ENCODE results near the gene BTC.
A peak's percentile ranks its signal among the peaks of the same experiment; 100 is the strongest.
"Not testable (repeated sequence)": the region's sequence is repeated elsewhere in the genome, so short reads cannot be mapped to it uniquely, and the experiment has no call there.

BTC gene

DNA sequence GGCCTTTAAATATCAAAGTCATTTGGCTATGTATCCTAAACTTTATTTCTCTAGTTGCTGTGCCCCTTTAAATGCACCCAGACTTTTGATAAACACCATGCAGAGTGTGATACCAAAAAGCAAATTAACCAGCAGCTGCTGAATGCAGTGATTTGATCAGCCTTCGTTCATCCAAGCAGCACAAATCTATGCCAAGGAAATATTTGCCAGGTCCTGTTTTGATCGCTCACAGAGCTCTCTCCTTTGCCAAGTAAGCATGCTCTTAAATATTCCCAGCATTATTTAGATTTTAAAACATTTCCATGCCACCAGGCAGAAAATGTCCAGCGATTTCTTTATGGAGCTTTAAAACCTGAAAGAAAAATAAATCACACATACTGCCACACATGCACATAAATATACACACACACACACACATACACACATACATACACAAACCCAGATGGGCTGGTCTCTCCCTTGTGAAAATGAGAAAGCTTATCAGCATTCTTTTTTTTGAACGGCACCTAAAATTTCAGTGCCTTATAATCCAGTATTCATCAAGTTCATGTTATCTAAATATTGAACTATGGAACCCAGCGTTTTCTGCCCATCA lies 35.7 kb downstream of the BTC start:
- no peak for DNase-seq (ENCODE audit: insufficient read length, low spot score)
- no peak for FAIRE-seq

DNA sequence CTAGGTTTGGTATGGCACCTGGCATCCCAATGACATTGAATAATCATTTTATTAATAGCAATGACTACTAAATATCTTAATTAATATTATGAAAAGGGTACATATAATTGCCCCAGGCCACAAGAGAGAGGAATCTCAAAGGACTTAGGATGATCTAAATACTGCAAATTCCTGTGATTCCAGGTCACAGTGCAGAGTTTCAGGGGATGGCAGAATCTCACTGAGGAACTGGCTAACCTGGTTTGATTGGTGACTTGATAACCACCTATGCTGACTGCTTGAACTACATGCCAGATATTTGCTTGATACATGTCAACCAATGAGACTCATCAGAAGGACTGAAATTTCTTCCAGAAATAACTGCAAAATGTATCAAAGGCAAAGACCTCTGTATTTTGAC lies 37.2 kb downstream of the BTC start:
- FAIRE-seq (no peak), DNase-seq (ENCODE audit: insufficient read length, low spot score) (no peak)

DNA sequence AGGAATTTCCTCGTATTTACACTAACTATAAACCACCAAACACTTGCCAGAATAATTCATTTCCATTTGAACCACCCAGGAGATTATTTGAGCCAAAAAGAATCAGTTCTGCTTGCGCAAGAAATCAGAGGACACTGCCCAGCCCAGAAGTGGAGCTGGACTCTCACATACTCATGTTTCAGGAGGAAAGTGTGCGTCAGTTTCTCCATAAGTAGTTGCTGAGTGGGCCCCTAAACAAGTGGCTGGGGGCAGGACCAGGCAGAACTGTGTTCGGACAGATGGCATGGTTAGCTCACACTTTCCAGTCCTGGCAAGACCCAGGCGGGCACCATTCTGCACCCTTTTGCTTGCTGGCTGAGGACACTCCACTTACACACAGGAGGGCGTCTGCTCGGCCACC lies 38.8 kb downstream of the BTC start:
- FAIRE-seq (no peak), DNase-seq (ENCODE audit: insufficient read length, low spot score) (no peak)

DNA sequence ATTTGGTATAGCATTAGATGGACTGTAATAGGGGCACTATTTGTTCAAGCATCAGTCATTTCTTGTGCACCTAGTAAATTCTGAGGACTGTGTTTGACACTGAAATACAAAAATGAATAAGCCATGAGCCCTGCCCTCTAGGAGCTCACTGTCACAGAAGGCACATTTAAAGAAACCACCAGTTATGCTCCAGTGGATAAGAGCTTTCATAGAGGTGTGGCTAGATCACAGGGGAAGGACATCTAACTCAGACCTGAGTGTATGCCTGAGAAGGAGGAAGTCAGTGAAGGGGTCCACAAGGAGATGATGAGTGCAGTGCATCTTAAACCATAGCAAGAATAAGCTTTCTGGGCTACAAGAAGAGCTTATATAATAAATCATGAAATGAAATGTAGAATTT lies 40.1 kb downstream of the BTC start:
- peak; percentile 7 for DNase-seq (ENCODE audit: insufficient read length, low spot score)
- FAIRE-seq: no peak

DNA sequence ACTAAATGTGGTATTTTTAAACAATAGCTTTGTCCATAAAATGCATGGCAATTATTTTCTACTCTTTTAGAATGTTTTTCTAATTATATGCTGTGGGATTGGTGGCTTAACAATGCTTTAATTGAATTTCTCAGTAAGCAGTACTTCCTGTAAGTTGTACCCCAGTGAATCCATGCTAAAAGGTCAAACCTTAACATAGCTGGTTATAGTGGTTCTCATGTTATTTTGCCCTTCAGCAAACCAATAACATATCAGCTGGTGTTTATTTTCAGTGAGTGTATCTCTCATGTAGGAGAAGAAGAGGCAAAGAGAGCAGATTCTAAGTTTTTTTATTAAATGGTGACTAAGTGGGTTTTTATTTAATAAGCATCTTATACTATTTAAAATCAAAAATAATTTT lies 41.5 kb downstream of the BTC start:
- no peak for DNase-seq (ENCODE audit: insufficient read length, low spot score)
- FAIRE-seq: no peak

DNA sequence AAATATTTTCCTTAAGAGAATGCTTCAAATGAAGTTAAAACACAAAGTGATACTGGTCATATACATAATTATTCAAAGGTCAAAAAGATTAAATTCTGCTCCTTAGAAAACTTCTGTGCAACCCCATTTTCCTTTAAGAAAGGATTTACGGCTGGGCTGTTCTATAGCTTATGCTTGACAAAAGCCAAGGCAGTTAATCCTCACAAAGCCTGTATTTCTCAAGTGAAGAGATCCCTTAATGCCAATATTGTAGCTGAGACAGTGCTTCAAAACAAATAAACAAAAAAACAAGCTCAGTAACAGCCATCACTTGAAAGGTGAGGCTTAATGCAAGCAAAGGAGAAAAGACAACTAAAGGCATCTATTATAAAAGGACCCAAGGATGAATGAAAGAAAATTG lies 42.5 kb downstream of the BTC start:
- no peak for FAIRE-seq
- DNase-seq (ENCODE audit: insufficient read length, low spot score): no peak

DNA sequence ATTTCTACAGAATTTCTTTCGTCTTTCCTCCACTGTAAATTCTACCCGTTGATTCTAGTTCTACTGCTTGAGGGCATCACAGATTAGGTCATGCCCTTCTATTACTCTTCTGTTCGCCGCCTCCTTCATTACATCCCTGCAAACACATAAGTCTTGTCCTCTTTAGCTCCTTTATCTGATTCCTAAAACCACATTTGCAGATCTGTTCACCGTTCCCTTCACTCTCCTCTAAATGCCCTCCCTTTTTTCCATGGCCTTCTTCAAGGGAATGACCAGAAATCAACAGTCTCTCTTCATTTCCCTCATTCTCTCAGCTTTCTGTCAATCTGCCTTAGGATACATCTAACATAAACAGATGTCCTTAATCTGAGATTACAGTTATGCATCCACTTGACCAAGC lies 43.1 kb downstream of the BTC start:
- no peak for DNase-seq (ENCODE audit: insufficient read length, low spot score)
- no peak for FAIRE-seq

DNA sequence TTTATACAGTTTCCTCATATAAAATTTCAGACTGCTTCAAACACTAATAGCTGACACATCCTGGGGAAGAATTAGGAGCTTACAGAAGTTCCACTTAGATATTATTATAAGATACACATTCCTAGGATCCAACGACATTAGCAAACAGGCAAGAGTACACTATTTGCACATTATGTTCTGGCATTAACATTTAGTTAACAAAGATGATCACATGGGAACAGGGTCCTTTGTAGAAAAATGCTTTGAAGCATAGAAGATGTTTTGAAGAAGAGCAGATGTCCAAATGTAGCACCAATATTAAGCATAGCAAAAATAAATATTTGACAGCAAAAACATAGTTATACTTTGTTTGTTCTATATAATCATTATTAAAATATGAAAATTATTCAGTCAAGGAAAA lies 52.1 kb downstream of the BTC start:
- FAIRE-seq: no peak
- no peak for DNase-seq (ENCODE audit: insufficient read length, low spot score)

DNA sequence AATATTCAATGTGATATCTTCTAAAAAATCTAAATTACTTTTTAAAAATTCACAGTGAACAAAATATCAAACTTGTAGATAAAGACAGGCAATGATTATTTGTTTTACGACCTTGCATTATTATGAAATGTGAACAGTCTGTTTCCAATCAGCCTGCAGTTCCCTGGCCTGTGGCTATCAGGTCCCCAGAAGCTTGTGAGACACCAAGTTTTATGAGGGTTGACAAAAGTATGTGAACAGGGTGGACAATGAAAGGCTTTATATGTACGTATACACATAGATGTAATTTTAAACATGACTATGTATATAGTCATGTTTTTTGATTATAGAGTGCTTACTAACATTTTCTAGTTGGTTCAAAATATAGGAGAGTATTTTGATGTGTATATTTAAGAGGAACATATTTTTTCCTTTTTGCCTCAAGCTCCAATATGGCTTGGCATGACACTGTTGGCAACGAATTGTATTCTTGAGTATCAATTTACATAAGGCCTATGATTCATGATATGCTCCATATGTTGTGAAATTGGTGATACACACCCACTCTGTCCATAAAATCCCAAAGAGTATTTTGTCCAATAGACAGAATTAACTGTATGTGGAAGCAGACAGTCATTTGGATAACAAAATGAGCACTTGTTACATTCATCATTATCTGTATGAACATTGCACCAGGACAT lies 55.7 kb downstream of the BTC start:
- no peak for DNase-seq (ENCODE audit: insufficient read length, low spot score)
- no peak for FAIRE-seq

DNA sequence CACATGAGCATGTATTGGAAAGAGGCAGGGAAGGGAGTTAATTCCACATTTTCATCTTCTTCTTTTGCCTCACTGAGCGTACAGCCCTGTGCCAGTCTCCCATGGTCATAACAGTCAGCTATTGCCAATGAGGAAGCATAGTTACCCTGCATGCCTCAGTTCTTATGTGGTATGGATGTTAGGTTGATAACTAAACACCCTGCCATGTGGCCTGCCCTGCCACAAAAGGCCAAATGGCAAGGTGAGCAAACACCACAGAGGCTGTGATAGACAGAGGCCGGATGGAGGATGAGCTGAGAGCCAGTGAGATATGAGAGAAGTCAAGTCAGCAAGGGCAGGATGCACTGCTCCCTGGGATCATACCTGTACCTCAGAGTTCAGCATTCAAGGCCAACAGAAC lies 59.3 kb downstream of the BTC start:
- FAIRE-seq: no peak
- DNase-seq (ENCODE audit: insufficient read length, low spot score): no peak

DNA sequence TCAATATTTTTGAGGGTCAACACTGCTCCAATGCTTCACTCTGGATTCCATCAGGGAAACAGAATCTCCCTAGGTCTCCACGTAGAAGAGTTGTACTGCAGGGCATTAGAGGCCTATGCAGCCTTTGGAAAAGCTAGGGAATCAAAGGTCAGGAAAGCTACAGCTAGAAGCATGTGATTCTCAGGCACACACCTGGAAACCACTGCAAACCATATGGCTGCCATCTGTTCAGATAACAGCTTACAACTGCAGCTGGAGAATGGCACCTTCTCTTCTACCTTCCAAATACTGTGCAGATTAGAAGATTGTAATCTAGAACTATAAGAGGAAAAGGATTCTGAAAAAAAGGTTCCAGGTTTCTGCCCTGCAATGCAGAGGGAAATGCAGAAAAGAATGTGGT lies 60.6 kb downstream of the BTC start:
- no peak for FAIRE-seq
- DNase-seq (ENCODE audit: insufficient read length, low spot score): no peak

DNA sequence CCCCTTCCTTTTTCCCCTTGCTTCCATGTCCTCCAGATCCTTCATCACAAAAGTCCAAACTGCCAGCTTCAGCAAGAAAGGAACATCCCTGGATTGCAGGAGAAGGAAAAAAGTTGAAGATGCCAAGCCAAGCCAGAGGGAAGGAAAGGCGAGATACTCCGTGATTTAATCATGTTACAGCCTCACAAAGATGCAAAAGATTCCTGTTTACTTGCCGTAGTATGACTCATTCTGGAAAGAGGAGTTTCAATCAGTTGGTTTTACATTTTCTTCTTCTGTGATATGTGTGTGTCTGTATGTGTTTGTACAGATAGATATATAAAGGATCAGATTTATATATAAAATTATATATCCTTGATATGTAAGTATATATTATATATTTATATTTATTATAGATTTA lies 69.3 kb downstream of the BTC start:
- DNase-seq (ENCODE audit: insufficient read length, low spot score): no peak
- FAIRE-seq: no peak

DNA sequence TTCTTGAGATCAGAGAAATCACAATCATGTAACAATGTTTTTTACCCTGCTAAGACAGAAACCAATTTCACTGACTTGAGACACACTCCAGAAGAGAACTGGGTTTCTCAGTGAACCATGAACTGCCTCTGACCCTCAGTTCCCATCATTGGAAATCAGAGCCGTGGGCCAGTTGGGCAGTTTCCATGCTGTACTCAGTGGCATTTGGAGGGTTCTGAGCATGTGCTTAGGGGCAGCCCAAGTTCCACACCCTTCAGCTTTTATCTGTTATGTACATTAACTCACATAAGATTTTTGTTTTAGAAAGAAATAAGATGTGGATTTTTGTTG lies 77.9 kb downstream of the BTC start:
- FAIRE-seq (no peak), DNase-seq (ENCODE audit: insufficient read length, low spot score) (no peak)

DNA sequence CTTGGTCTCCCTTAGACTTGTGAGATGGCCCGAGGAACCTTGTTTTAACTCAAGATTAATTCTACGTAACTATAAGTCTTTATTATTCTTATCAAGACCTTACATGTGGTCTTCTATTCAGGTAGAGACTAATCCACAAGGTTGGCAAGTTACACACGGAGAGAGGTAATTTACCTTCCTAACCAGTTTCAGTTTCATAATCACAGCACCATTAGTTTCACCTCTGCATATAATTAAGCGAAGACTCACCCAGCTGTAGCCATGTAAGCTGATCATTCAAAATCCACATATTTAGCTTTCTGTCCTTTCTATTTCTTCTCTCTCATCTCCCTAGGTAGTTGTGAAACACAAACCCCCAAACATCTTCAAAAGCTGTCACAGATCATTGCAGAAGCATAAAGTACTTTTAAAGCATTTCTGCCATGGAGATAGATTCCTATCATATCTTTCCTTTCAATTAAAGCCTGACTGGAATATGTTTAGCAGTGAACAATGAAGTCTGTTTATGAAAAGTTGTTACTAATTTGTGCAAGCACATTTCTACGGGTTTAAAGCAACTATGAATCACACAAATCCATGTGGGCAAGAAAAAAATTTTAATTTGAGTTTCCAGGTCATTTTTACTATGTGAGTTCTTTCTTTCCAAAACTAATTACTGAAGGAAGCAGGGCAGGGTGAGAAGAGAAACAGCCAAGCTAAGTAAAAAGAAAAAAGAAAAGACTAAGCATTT lies 78.5 kb downstream of the BTC start:
- no peak for FAIRE-seq
- no peak for DNase-seq (ENCODE audit: insufficient read length, low spot score)

DNA sequence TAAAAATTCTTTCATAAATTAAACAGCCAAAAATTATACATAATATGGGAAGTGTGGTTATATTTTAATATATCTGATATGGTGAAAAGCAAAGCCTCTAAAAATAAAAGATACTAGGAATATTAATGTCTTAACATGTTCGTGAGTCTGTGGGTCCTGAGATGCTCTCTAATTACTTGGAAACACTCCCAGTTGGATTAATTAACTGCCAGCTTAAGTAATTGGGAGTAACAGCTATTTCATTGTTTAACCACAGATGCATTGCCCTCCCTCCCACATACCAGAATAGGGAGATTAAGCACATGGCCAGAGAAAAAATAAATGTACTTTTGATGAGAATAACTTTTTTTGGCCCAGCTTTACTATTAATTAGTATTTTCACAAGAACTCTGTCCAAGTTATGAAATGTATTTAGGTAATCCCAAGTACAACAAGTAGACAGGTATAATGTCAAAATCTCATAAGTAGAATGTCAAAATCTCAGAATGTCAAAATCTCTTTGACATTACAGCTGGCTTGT lies 79.7 kb downstream of the BTC start:
- no peak for FAIRE-seq
- no peak for DNase-seq (ENCODE audit: insufficient read length, low spot score)

DNA sequence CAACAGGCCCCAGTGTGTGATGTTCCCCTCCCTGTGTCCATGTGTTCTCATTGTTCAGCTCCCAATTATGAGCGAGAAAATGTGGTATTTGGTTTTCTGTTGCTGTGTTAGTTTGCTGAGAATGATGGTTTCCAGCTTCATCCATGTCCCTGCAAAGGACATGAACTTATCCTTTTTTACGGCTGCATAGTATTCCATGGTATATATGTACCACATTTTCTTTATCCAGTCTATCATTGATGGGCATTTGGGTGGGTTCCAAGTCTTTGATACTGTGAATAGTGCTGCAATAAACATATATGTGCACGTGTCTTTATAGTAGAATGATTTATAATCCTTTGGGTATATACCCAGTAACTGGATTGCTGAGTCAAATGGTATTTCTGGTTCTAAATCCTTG lies 86.2 kb downstream of the BTC start:
- not testable (repeated sequence) for FAIRE-seq; DNase-seq (ENCODE audit: insufficient read length, low spot score)
